H1 (cell line): ENCODE measurements around the gene TMEM163. TPM values are rescaled to one million over a fixed set of nuclear protein-coding genes. Genes with fewer than 3 reads are reported as not detected.

Experiments used
- CTCF ChIA-PET: fragments of 300-600 bp; sonication (Branson Sonifier 250); formaldehyde crosslinking; loops from one replicate; lab custom pipeline; 2021; ENCODE audit not compliant: partially characterized antibody; lab: Charles Lee
- POLR2A ChIA-PET: fragments of 300-600 bp; sonication (Branson Sonifier 250); formaldehyde crosslinking; loops from one replicate; lab custom pipeline; 2021; ENCODE audit warnings: inconsistent platforms; ENCODE audit not compliant: partially characterized antibody; lab: Charles Lee
- DNase-seq, 2 experiments: peaks; one replicate each; pipeline versions ENCODE4 v3.0.0 to v3.0.0-alpha.2; 2010 to 2022; ENCODE audit warnings: low spot score in 2 of 2, low read depth in 1 of 2, mixed read lengths in 1 of 2
- FAIRE-seq: peaks from 2 replicates; lab custom pipeline; 2011; peaks lifted over from hg19 to GRCh38; lab: Jason Lieb, UNC
- H2AFZ ChIP-seq: 2 replicates; pipeline ENCODE4 v1.8.1; 2012; ENCODE audit warnings: low read length, inconsistent platforms
- H2AK5ac ChIP-seq: 2 replicates; pipeline ENCODE4 v1.6.1; 2013; ENCODE audit warnings: low read depth, low read length
- H2BK120ac ChIP-seq: replicated peaks from 2 replicates; pipeline ENCODE3; 2013; ENCODE audit warnings: low read depth, low read length, inconsistent platforms
- H2BK12ac ChIP-seq: 2 replicates; pipeline ENCODE4 v1.6.1; 2013; ENCODE audit warnings: low read depth, low read length
- H2BK15ac ChIP-seq: 2 replicates; pipeline ENCODE4 v1.6.1; 2013; ENCODE audit warnings: low read length
- H2BK20ac ChIP-seq: 2 replicates; pipeline ENCODE4 v1.6.1; 2013; ENCODE audit warnings: low read length
- H2BK5ac ChIP-seq: 2 replicates; pipeline ENCODE4 v1.6.1; 2013; ENCODE audit warnings: low read depth, low read length
- H3K14ac ChIP-seq: 2 replicates; pipeline ENCODE4 v1.6.1; 2013; ENCODE audit warnings: inconsistent platforms; ENCODE audit not compliant: insufficient read length
- H3K18ac ChIP-seq: 2 replicates; pipeline ENCODE4 v1.6.1; 2013; ENCODE audit warnings: low read length; ENCODE audit errors: extremely low read depth
- H3K23ac ChIP-seq: 2 replicates; pipeline ENCODE4 v1.6.1; 2013; ENCODE audit warnings: inconsistent platforms; ENCODE audit not compliant: insufficient read length
- H3K23me2 ChIP-seq: 2 replicates; pipeline ENCODE4 v1.6.1; 2013; ENCODE audit warnings: low read depth, low read length
- H3K27ac ChIP-seq: 2 replicates; pipeline ENCODE4 v1.6.1; 2011; ENCODE audit warnings: low read depth, low read length, inconsistent platforms
- H3K27me3 ChIP-seq, 4 experiments: replicated peaks in 1 of 4; 1 replicate in 1 of 4; 2 replicates in 3 of 4; pipeline versions ENCODE4 v1.6.1 to v1.8.1; 2011 to 2013; ENCODE audit warnings: low read length in 3 of 4, mild to moderate bottlenecking in 3 of 4, inconsistent platforms in 2 of 4, mixed read lengths in 2 of 4, moderate library complexity in 1 of 4; ENCODE audit not compliant: control insufficient read depth in 3 of 4, insufficient read depth in 3 of 4; ENCODE audit errors: extremely low read depth in 1 of 4
- H3K36me3 ChIP-seq, 4 experiments: 2 replicates each; pipeline versions ENCODE4 v1.6.1 to v1.8.1; 2011 to 2013; ENCODE audit warnings: mild to moderate bottlenecking in 4 of 4, low read length in 3 of 4, moderate library complexity in 2 of 4, control low read depth in 1 of 4, inconsistent platforms in 1 of 4; ENCODE audit not compliant: insufficient read depth in 4 of 4, control insufficient read depth in 2 of 4
- H3K4ac ChIP-seq: replicated peaks from 2 replicates; pipeline ENCODE3; 2013; ENCODE audit warnings: low read length, low read depth, mixed read lengths, inconsistent platforms; ENCODE audit not compliant: insufficient read length
- H3K4me1 ChIP-seq, 4 experiments: replicated peaks in 1 of 4; 1 replicate in 1 of 4; 2 replicates in 3 of 4; pipeline versions ENCODE4 v1.6.1 to v1.8.1; 2011 to 2013; ENCODE audit warnings: low read length in 3 of 4, inconsistent platforms in 2 of 4, mixed read lengths in 1 of 4; ENCODE audit not compliant: insufficient read depth in 4 of 4, control insufficient read depth in 3 of 4
- H3K4me2 ChIP-seq, 2 experiments: 2 replicates each; pipeline versions ENCODE4 v1.6.1 to v1.8.1; 2011 to 2013; ENCODE audit warnings: low read depth in 2 of 2, low read length in 2 of 2, control low read depth in 1 of 2, inconsistent platforms in 1 of 2, mild to moderate bottlenecking in 1 of 2; ENCODE audit not compliant: insufficient read depth in 1 of 2
- H3K4me3 ChIP-seq, 4 experiments: fragments of 200-600, 300-600 bp in 1 of 4; sonication (generic), shearing (Covaris generic), sonication (Bioruptor Twin) in 1 of 4; 2 replicates each; pipeline versions ENCODE4 v1.5.1 to v1.8.1; 2011 to 2016; ENCODE audit warnings: low read length in 4 of 4, low read depth in 3 of 4, control low read depth in 2 of 4, inconsistent platforms in 2 of 4, mild to moderate bottlenecking in 2 of 4, mixed read lengths in 1 of 4, moderate library complexity in 1 of 4; ENCODE audit not compliant: insufficient read depth in 2 of 4; ENCODE audit errors: extremely low read depth in 1 of 4
- H3K56ac ChIP-seq: replicated peaks from 2 replicates; pipeline ENCODE3; 2013; ENCODE audit warnings: low read depth, mild to moderate bottlenecking, mixed read lengths, low read length, inconsistent platforms; ENCODE audit not compliant: insufficient read length
- H3K79me1 ChIP-seq: 2 replicates; pipeline ENCODE4 v1.6.1; 2013; ENCODE audit warnings: low read depth, low read length, control low read depth
- H3K79me2 ChIP-seq, 2 experiments: 2 replicates each; pipeline versions ENCODE4 v1.6.1 to v1.8.1; 2012 to 2013; ENCODE audit warnings: low read length in 2 of 2, mild to moderate bottlenecking in 2 of 2, inconsistent platforms in 1 of 2; ENCODE audit not compliant: insufficient read depth in 2 of 2, control insufficient read depth in 1 of 2
- H3K9ac ChIP-seq, 4 experiments: replicated peaks in 1 of 4; 1 replicate in 1 of 4; 2 replicates in 3 of 4; pipeline versions ENCODE4 v1.6.1 to v1.8.1; 2011 to 2013; ENCODE audit warnings: low read depth in 3 of 4, low read length in 3 of 4, control low read depth in 2 of 4, mild to moderate bottlenecking in 2 of 4, moderate library complexity in 2 of 4, inconsistent platforms in 1 of 4; ENCODE audit errors: extremely low read depth in 1 of 4
- H3K9me3 ChIP-seq, 2 experiments: 2 replicates each; pipeline versions ENCODE4 v1.6.1 to v1.8.1; 2012 to 2013; ENCODE audit warnings: mild to moderate bottlenecking in 2 of 2, moderate library complexity in 2 of 2, control low read depth in 1 of 2, inconsistent platforms in 1 of 2, low read depth in 1 of 2, low read length in 1 of 2, mixed read lengths in 1 of 2; ENCODE audit not compliant: insufficient read depth in 2 of 2
- H4K20me1 ChIP-seq, 2 experiments: replicated peaks in 1 of 2; 2 replicates each; pipeline versions ENCODE3 to v1.8.1; 2011 to 2013; ENCODE audit warnings: inconsistent platforms in 2 of 2, low read length in 2 of 2, mild to moderate bottlenecking in 1 of 2; ENCODE audit not compliant: insufficient read depth in 2 of 2, control insufficient read depth in 1 of 2
- H4K5ac ChIP-seq: 2 replicates; pipeline ENCODE4 v1.6.1; 2013; ENCODE audit warnings: low read length, low read depth, mixed read lengths, inconsistent platforms; ENCODE audit not compliant: insufficient read length
- H4K8ac ChIP-seq: 2 replicates; pipeline ENCODE4 v1.8.0; 2013; ENCODE audit warnings: mild to moderate bottlenecking, moderate library complexity, low read length, inconsistent platforms; ENCODE audit not compliant: insufficient read depth; ENCODE audit errors: extremely low read depth
- H4K91ac ChIP-seq: replicated peaks from 2 replicates; pipeline ENCODE3; 2013; ENCODE audit warnings: low read length, mixed read lengths, inconsistent platforms; ENCODE audit not compliant: insufficient read length
- BCL11A ChIP-seq, 2 experiments: IDR thresholded peaks; one replicate each; pipeline ENCODE4 v1.6.1; 2011; ENCODE audit warnings: low read depth in 2 of 2, low read length in 2 of 2, mild to moderate bottlenecking in 2 of 2
- CBX8 ChIP-seq: fragments of 300-800, 300-1000 bp; sonication (generic); IDR thresholded peaks from 2 replicates; pipeline ENCODE4 v1.7.1; 2016; ENCODE audit warnings: low read depth, low read length, borderline replicate concordance
- CEBPB ChIP-seq: IDR thresholded peaks from 2 replicates; pipeline ENCODE4 v1.6.1; 2012; ENCODE audit warnings: low read depth, low read length
- CHD1 ChIP-seq: IDR thresholded peaks from 2 replicates; pipeline ENCODE4 v1.6.1; 2012; ENCODE audit warnings: low read depth, low read length, improper control_type of control experiment
- GTF2F1 ChIP-seq: IDR thresholded peaks from 2 replicates; pipeline ENCODE4 v1.6.1; 2012; ENCODE audit warnings: low read depth, low read length, improper control_type of control experiment, borderline replicate concordance
- KDM4A ChIP-seq: IDR thresholded peaks from one replicate; pipeline ENCODE4 v1.7.1; 2012; ENCODE audit warnings: low read depth, mild to moderate bottlenecking, moderate library complexity, low read length, inconsistent platforms; ENCODE audit not compliant: severe bottlenecking
- POU5F1 ChIP-seq: IDR thresholded peaks from 2 replicates; pipeline ENCODE4 v1.6.1; 2011; ENCODE audit warnings: low read depth, mild to moderate bottlenecking, low read length, moderate library complexity
- RFX5 ChIP-seq: IDR thresholded peaks from 2 replicates; pipeline ENCODE4 v1.6.1; 2011; ENCODE audit warnings: low read depth, low read length, improper control_type of control experiment, borderline replicate concordance
- SP2 ChIP-seq: IDR thresholded peaks from 2 replicates; pipeline ENCODE4 v1.6.1; 2012; ENCODE audit warnings: mild to moderate bottlenecking, low read length, inconsistent platforms
- SRF ChIP-seq: IDR thresholded peaks from 2 replicates; pipeline ENCODE4 v1.6.1; 2011; ENCODE audit warnings: mild to moderate bottlenecking, low read depth, low read length, moderate library complexity
- WGBS, 2 experiments: shearing (Covaris generic) in 1 of 2; methylation state at CpG; one replicate each; pipeline versions ENCODE4 v1.1.6 to v1.1.7; 2013 to 2015; ENCODE audit warnings: low lambda C conversion rate in 2 of 2, mixed read lengths in 2 of 2, inconsistent platforms in 1 of 2, low coverage in 1 of 2, missing lambda C conversion rate in 1 of 2; ENCODE audit not compliant: insufficient replicate concordance in 2 of 2, insufficient coverage in 1 of 2, insufficient read length in 1 of 2; ENCODE audit errors: extremely low coverage in 1 of 2, missing lambda C conversion rate in 1 of 2; 5-methylcytosine and 5-hydroxymethylcytosine counted together
- polyA plus RNA-seq, 7 experiments: library from polyadenylated mRNA; depleted of rRNA in 3 of 7; stranded (reverse) in 5 of 7; unstranded in 2 of 7; fragments of >200 nt in 5 of 7; fragments of 200-250 nt in 2 of 7; gene quantifications; 1 replicate in 5 of 7; 2 replicates in 1 of 7; 4 replicates in 1 of 7; pipeline versions ENCODE4 v1.2.1 to v1.2.3, GENCODE V29; 2011 to 2013; ENCODE audit warnings: missing spikeins in 2 of 7, mixed read lengths in 2 of 7
- total RNA-seq: library from RNA; stranded (reverse); fragmentation: NEBNext Ultra II Directional; extraction: Animal tissue kit (Norgen Biotek cat#: 25700); gene quantifications from 2 replicates; pipeline ENCODE4 v1.2.1, GENCODE V29; 2021

Gene TMEM163
- total and polyA plus RNA-seq, 2 of the 8 experiments (the other 6 are each of a cell fraction or from before 2014, with no cell fraction given), result 2.8 to 3.2 TPM

DNA sequence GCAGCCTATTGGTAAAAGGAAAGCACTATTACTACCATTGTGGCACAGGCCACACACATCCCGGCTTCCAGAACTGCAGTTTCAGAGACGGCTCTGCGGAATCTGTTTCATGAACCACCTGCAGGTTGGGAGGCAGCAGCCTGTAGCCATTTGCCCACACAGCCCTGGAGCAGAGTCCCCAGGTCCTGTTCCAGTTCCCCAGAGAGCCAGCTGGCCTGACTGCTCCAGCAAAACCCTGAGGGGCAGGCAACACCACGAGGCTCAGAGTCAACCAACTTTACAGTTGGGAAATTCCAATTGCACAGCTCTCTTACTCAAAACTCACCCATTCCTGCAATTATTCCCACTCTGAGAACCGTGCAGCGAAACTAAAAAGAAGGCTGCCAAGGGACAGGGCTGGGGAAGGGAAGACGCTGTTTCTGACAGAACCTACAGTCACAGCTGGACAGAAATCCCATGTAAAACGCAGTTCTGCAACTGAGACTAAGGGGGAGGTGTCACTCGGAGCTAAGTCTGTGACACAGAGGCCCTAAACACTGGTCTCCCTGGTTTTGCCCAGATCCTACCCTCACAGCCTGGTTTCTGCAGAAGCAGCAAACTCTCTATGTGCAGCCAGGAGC is 219.4 kb downstream of the TMEM163 start:
- no peak overlapping the region for H3K4ac ChIP-seq
- H2BK15ac ChIP-seq, result no peak overlapping the region
- H3K27me3 ChIP-seq, result no peaks in the 10 kb centered on the region
- H3K56ac ChIP-seq, result no peak overlapping the region
- H4K20me1 ChIP-seq, result no peaks in the 10 kb centered on the region
- no peaks in the 10 kb centered on the region for H3K79me2 ChIP-seq
- no peak overlapping the region for H2AK5ac ChIP-seq
- H2AFZ ChIP-seq, result no peak overlapping the region
- H3K36me3 ChIP-seq, result no peaks in the 10 kb centered on the region
- no peaks in the 10 kb centered on the region for H3K23me2 ChIP-seq
- H3K79me1 ChIP-seq, result no peaks in the 10 kb centered on the region
- peak overlapping the region; percentile 53; the same call in 1 of the 2 replicates for H4K8ac ChIP-seq
- no peak overlapping the region for H3K23ac ChIP-seq
- H2BK20ac ChIP-seq, result no peak overlapping the region
- TF ChIP-seq RFX5 (no peak), SP2 (no peak), CHD1 (no peak), POU5F1 (no peak), SRF (no peak), GTF2F1 (no peak), KDM4A (no peak), CEBPB (no peak), BCL11A (IDR thresholded peaks at IDR 0.05; ENCODE audit: low read depth in 2 of 2, low read length in 2 of 2) (no peak), CBX8 (no peak)
- H3K4me2 ChIP-seq, result no peak overlapping the region
- H2BK12ac ChIP-seq, result no peak overlapping the region
- no peak overlapping the region; the same call in 1 of the 2 replicates for H3K18ac ChIP-seq
- no peak overlapping the region for H3K27ac ChIP-seq
- ChIA-PET CTCF (interaction anchor here (1.2 to 2.7 kb wide), 4 partner anchors 14 to 249 kb away, joined by 3 to 12 read pairs (median 4); no protein-coding TSS in a partner anchor), POLR2A (no interaction called here)
- H2BK5ac ChIP-seq, result no peak overlapping the region
- DNase-seq, result no peak
- no peak overlapping the region for H2BK120ac ChIP-seq
- peaks cover 0 to 8% (median 0%) of the 10 kb centered on the region in 4 experiments; a peak in 3 of 7 replicates for H3K4me1 ChIP-seq
- WGBS, 2 experiments, result 85% methylated on average over 9 of the region's 9 CpGs; no CpG with 5 or more reads in 1 of the 2 experiments
- H4K91ac ChIP-seq, result no peak overlapping the region
- H3K4me3 ChIP-seq, result no peak overlapping the region
- no peak overlapping the region for H4K5ac ChIP-seq
- no peaks in the 10 kb centered on the region for H3K9me3 ChIP-seq
- FAIRE-seq, result no peak
- H3K9ac ChIP-seq, result no peak overlapping the region
- no peak overlapping the region for H3K14ac ChIP-seq
